Measurements from ENCODE around the gene HS6ST1.
"Not testable (repeated sequence)": the region's sequence is repeated elsewhere in the genome, so short reads cannot be mapped to it uniquely, and the experiment has no call there.

The HS6ST1 gene

DNA sequence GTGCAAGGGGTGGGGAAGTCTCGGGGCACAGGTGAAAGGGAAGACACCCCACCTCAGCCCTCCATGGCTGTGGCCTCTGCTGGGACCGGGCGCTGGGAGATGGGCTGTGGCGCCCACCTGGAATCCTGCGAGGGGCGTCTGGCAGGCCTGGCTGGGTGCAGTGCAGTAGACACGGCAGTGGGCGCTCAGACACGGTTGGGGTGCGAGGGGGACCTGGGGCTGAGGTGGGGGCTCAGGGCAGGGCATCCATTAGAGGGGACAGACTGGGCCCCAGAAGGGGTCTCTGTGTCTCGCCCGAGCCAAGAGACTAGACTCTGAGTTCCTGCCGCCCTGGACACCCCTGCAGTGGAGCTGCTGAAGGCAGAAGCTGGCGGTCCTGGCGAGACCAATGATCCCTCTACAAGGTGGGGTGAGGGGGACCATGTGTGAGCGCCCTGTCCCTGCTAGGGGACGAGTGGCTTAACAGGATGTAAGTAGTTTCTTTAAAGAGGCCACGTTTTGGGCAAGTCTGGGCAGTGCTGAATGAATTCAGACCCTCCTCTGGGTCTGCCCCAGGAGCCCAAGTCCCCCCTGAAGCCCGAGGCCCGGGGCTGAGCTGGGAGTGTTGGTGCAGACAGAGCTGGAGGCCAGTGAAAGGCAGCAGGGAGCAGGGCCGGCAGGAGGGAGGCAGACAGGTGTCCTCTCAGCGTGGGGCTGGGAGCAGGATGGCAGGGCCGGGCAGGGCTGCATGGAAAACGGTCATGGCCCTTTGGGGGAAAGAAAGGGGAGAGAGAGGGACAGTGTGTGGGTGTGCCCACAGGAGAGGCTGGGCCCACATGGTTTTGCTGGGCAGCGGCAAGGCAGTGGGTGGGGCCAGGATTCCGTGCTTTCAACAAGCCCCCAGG lies 57.2 kb downstream of the HS6ST1 start:
- TF ChIP-seq, protein P1, sequence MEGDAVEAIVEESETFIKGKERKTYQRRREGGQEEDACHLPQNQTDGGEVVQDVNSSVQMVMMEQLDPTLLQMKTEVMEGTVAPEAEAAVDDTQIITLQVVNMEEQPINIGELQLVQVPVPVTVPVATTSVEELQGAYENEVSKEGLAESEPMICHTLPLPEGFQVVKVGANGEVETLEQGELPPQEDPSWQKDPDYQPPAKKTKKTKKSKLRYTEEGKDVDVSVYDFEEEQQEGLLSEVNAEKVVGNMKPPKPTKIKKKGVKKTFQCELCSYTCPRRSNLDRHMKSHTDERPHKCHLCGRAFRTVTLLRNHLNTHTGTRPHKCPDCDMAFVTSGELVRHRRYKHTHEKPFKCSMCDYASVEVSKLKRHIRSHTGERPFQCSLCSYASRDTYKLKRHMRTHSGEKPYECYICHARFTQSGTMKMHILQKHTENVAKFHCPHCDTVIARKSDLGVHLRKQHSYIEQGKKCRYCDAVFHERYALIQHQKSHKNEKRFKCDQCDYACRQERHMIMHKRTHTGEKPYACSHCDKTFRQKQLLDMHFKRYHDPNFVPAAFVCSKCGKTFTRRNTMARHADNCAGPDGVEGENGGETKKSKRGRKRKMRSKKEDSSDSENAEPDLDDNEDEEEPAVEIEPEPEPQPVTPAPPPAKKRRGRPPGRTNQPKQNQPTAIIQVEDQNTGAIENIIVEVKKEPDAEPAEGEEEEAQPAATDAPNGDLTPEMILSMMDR (IDR thresholded peaks at IDR 0.05; ENCODE audit: low read depth, low read length, missing control alignments), result no peak
- Histone ChIP-seq H3K27me3 (replicated peaks) (no peaks in the 10 kb centered on the region), H3K27ac (peak overlapping the region; percentile 73), H3K36me3 (replicated peaks) (no peaks in the 10 kb centered on the region), H3K4me3 (ENCODE audit: low read depth, low read length) (no peak overlapping the region)
- DNase-seq, result no peak
- in situ Hi-C loops (cut with HindIII; ENCODE audit: low pct_ligation_motif_present, low sequenced_read_pairs), result no loop called here

DNA sequence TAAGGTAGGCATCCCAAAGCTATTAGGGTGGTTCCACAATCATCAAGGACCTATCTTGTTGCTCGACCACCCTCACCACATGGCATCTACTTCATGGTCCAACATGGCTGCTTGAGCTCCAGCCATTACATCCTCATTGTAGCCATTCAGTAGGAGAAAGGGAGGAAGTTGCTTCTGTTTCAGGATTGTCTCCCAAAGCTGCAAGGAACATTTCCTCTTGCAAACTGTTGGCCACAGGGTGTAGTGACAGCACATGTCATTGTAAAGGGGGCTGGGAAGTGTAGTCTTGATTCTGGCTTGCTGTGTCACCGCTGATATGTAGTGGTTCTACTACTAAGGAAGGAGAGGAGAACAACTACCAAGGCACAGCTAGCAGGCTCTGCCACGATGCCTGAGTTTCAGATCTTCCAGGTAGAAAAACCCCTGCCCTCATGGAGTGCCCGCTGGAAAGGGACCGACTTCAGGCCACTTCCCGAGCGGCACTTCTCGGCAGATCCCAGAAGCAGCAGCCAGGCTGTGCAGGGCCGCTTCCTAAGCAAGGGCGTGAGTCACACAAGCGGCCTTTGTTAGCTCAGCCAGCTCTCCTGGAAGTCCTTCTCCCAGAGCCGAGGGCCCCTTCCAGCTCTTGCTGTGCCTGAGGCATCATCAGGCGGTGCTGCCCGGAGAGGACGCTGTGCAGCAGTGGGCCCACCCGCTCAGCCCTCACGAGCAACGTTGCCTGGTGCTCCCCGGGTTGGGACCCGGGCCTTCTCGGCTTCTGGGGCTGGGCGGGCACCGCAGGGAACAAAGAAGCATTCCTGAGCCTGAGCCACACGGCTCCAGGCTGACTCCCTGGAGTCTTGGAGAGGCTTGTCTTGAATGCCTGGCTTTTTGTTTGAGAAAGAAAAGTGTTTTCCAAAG lies 58.2 kb downstream of the HS6ST1 start:
- H3K4me3 ChIP-seq (ENCODE audit: low read depth, low read length), result no peak overlapping the region

DNA sequence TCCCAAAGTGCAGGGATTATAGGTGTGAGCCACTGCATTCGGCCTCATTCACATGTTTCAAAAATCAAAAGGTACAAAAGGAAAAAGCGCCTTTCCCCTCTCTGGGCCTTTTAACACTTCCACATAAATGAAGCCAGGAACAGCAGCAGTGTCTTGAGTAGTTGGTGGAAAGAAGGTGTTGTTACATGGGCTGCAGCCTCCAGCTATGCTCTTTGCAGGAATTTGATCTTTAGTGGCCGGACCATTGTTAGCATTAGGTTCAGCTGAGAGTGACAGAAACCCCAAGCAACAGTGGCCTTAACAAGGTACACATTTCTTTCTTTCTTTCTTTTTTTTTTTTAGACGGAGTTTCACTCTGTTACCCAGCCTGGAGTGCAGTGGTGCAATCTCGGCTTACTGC lies 59.1 kb downstream of the HS6ST1 start:
- TF ChIP-seq, protein P1 (IDR thresholded peaks at IDR 0.05; ENCODE audit: low read depth, low read length, missing control alignments), result no peak
- in situ Hi-C loops (cut with HindIII; ENCODE audit: low pct_ligation_motif_present, low sequenced_read_pairs), result no loop called here

More for the DNA sequence above, 58.2 kb downstream of the HS6ST1 start:
- peak overlapping the region; percentile 73 for H3K27ac ChIP-seq
- no peaks in the 10 kb centered on the region for H3K27me3 ChIP-seq (replicated peaks)
- in situ Hi-C loops (cut with HindIII; ENCODE audit: low pct_ligation_motif_present, low sequenced_read_pairs), result no loop called here
- TF ChIP-seq, protein P1 (IDR thresholded peaks at IDR 0.05; ENCODE audit: low read depth, low read length, missing control alignments), result peak; percentile 61
- peak; percentile 82 for DNase-seq
- H3K36me3 ChIP-seq (replicated peaks), result no peaks in the 10 kb centered on the region

DNA sequence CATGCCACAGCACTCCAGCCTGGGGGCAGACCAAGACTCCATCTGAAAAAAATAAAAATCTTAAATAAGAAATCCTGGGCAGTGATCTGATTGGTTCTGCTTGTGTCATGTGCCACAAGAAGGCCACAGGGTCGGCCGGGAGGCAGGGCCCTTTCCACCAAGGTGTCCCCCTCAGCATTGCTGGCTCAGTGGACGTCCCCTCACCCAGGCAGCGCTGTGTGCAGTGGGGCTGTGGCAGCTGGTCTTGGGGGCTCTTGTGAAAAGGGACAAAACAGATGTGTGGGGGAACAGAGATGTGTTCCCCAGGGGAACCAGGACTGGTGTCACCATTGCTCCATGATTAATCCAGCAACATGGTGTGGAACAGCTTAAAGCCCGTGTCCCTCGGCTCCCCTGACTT lies 60.5 kb downstream of the HS6ST1 start:
- H3K27me3 ChIP-seq (replicated peaks), result no peaks in the 10 kb centered on the region
- TF ChIP-seq, protein P1 (IDR thresholded peaks at IDR 0.05; ENCODE audit: low read depth, low read length, missing control alignments), result no peak
- no peaks in the 10 kb centered on the region for H3K36me3 ChIP-seq (replicated peaks)
- no peak overlapping the region for H3K27ac ChIP-seq
- DNase-seq, result no peak
- H3K4me3 ChIP-seq (ENCODE audit: low read depth, low read length), result no peak overlapping the region
- in situ Hi-C loops (cut with HindIII; ENCODE audit: low pct_ligation_motif_present, low sequenced_read_pairs), result no loop called here

More for the DNA sequence above, 59.1 kb downstream of the HS6ST1 start:
- H3K27me3 ChIP-seq (replicated peaks), result no peaks in the 10 kb centered on the region
- no peak overlapping the region for H3K27ac ChIP-seq
- H3K36me3 ChIP-seq (replicated peaks), result no peaks in the 10 kb centered on the region
- no peak overlapping the region for H3K4me3 ChIP-seq (ENCODE audit: low read depth, low read length)
- no peak for DNase-seq

DNA sequence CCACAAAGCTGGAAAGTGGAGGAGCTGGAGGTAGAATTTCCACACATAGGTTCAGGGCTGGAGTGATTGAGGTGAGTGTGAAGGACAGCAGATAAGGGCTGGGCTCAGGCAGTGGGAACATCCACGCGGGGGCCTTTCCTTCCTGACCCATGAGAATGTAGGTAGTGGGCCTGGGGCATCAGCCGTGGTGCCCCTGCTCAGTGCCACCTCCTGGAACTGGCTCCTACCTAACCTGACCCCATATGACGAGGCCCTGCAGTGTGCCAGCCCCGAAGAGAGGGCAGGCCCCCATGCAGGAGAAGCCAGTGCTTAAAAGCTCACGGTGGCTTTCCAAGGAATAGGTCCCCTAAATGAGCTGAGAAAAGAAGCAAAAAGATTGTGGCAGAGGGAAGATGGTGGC lies 66.2 kb downstream of the HS6ST1 start:
- Histone ChIP-seq H3K4me3 (ENCODE audit: low read depth, low read length) (no peak overlapping the region), H3K36me3 (replicated peaks) (no peaks in the 10 kb centered on the region), H3K27ac (no peak overlapping the region), H3K27me3 (replicated peaks) (no peaks in the 10 kb centered on the region)
- in situ Hi-C loops (cut with HindIII; ENCODE audit: low pct_ligation_motif_present, low sequenced_read_pairs), result no loop called here
- DNase-seq, result no peak
- TF ChIP-seq, protein P1 (IDR thresholded peaks at IDR 0.05; ENCODE audit: low read depth, low read length, missing control alignments), result no peak

DNA sequence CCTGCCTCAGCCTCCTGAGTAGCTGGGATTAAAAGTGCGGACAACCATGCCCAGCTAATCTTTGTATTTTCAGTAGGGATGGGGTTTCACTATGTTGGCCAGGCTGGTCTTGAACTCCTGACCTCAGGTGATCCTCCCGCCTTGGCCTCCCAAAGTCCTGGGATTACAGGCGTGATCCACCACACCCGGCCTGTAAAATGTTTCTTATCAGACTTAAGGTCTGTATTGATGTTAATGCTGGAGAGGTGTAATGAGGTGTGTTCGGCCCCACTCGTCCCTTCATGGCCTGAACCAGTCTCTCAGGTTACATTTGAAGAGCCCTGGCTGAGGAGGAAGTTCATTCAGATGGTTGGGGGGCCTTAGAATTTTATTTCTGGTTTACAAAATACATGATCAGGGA lies 66.6 kb downstream of the HS6ST1 start:
- H3K4me3 ChIP-seq (ENCODE audit: low read depth, low read length); in situ Hi-C loops (cut with HindIII; ENCODE audit: low pct_ligation_motif_present, low sequenced_read_pairs); H3K36me3 ChIP-seq (replicated peaks); H3K27me3 ChIP-seq (replicated peaks); H3K27ac ChIP-seq; DNase-seq: not testable (repeated sequence)
